GM12891 (cell line): ENCODE data around the gene AFAP1L1.

Source experiments
- PAX5 ChIP-seq: IDR thresholded peaks from 2 replicates; pipeline ENCODE4 v1.6.1; 2011; ENCODE audit warnings: low read length, moderate library complexity, mild to moderate bottlenecking; ENCODE audit not compliant: insufficient read depth, severe bottlenecking
- POLR2A ChIP-seq: IDR thresholded peaks from 2 replicates; pipeline ENCODE4 v1.6.1; 2011; ENCODE audit warnings: low read depth, low read length, control low read depth
- POLR2AphosphoS5 ChIP-seq: IDR thresholded peaks from 2 replicates; pipeline ENCODE4 v1.6.1; 2011; ENCODE audit warnings: low read depth, low read length, control low read depth
- POU2F2 ChIP-seq: IDR thresholded peaks from 2 replicates; pipeline ENCODE4 v1.6.1; 2011; ENCODE audit warnings: low read depth, mild to moderate bottlenecking, control low read depth, low read length, moderate library complexity
- SPI1 ChIP-seq: IDR thresholded peaks from 2 replicates; pipeline ENCODE4 v1.6.1; 2011; ENCODE audit warnings: low read depth, low read length, control low read depth
- TAF1 ChIP-seq: IDR thresholded peaks from 2 replicates; pipeline ENCODE4 v1.6.1; 2011; ENCODE audit warnings: low read depth, low read length, control low read depth

GRCh38 chr5:149309354-149309753, 37.7 kb downstream of the AFAP1L1 start:
- no peak for TF ChIP-seq POLR2A
- no peak for TF ChIP-seq PAX5
- TF ChIP-seq POLR2AphosphoS5, result no peak
- no peak for TF ChIP-seq POU2F2
- TF ChIP-seq TAF1, result no peak
- peak; percentile 80 for TF ChIP-seq SPI1
